RWPE1 (cell line): Measurements from ENCODE around the gene TSPAN18.

Experiments used
- CTCF ChIA-PET: fragments of 350-600 bp; sonication (Branson Sonifier 250); formaldehyde crosslinking; extraction: SDS; loops from one replicate; lab custom pipeline; 2021; lab: Yijun Ruan, JAX
- POLR2A ChIA-PET: fragments of 400-600 bp; formaldehyde crosslinking; extraction: SDS; loops from one replicate; lab custom pipeline; 2020; ENCODE audit warnings: antibody characterized with exemption; ENCODE audit not compliant: low non-redundant PET; lab: Yijun Ruan, JAX
- DNase-seq: peaks from one replicate; pipeline ENCODE4 v3.0.0; 2012; ENCODE audit warnings: low spot score
- H3K27ac ChIP-seq: fragments of 450-650 bp; 2 replicates; pipeline ENCODE4 v1.5.1; 2017
- CTCF ChIP-seq: fragments of 450-650 bp; conservative IDR thresholded peaks from 2 replicates; pipeline ENCODE4 v1.5.1; 2017; ENCODE audit warnings: low read depth, mild to moderate bottlenecking

TSPAN18 gene

GRCh38 chr11:44889266-44889665 is 162.5 kb downstream of the TSPAN18 start:
- TF ChIP-seq CTCF, result no peak
- no peak for DNase-seq
- CTCF ChIA-PET, result no interaction called here
- H3K27ac ChIP-seq, result no peak overlapping the region
- POLR2A ChIA-PET, result no interaction called here

- H3K27ac ChIP-seq, result no peak overlapping the region
- no peak for DNase-seq
- CTCF ChIA-PET, result no interaction called here
- no peak for TF ChIP-seq CTCF
- POLR2A ChIA-PET, result no interaction called here
Observed at GRCh38 chr11:44892843-44893242, 166.1 kb downstream of the TSPAN18 start.

DNA sequence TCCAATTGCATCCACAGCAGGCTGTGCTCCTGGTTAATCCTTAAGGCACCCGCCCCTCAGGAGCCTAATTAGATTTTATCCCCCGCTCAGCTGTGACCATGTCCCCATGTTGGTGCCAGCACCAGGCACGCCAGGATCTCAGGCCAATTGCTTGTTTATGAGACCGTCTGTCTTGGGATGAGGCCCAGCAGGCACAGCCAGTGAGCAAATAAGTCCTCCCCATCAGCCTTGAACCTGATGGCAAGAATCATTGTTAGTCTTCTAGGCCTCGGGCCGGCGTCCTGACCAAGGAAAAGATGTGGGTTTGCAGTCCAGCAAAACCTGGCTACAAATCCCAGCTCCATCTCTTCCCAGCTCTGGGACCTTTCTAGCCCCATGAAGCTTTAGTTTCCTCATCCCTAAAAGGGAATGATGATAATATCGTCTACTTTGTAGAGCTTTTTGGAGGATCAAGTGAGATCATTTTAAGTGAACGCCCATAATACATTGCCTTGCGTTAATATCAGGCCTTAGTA is 166.6 kb downstream of the TSPAN18 start:
- no peak for DNase-seq
- no peak for TF ChIP-seq CTCF
- POLR2A ChIA-PET, result no interaction called here
- H3K27ac ChIP-seq, result no peak overlapping the region
- CTCF ChIA-PET, result interaction anchor here (0.6 kb wide), 2 partner anchors 57 to 879 kb away, joined by 3 to 5 read pairs; no protein-coding TSS in a partner anchor

DNA sequence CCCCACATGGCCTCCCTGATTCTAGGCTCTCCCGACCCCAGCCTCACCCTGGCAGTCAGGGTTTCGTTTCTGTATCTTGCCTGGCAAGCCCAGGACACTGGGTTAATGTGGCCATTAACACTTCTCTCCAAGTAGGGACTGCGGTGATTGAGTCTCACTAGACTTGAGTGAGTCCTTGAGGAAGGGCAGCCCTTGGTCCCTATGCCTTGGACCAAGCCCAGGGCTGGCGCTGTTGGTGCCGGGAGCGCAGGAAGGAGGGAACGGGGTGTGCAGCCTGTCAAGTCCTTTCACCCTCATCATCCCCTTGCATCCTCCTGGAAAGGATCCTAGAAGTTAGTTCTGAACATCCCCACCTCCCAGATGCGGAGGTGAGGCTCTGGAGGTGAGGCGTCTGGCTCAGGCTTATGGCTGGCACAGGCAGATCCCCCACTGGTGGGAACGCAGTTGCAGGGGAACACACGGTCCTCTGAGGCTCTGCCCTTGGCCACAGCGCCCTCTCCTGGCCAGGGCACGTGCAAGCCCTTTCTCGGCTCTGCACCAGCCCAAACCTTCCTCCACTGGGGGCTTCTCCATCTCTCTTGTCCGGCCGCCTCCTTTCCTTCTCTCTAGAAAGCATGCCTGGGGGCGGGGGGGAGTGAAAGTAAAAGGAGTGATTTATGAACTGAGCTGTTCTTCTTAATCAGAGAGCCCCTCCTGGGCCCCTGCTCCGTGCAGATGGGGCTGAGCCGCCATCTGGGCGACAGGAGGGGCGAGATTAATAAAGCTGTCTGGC is 167.3 kb downstream of the TSPAN18 start:
- TF ChIP-seq CTCF, result peak; percentile 52
- POLR2A ChIA-PET, result interaction anchor here (0.5 kb wide), 1 partner anchor 51 kb away, joined by 5 read pairs; no protein-coding TSS in a partner anchor
- CTCF ChIA-PET, result interaction anchor here (0.6 to 1.6 kb wide), 8 partner anchors 18 to 893 kb away, joined by 3 to 7 read pairs (median 4); no protein-coding TSS in a partner anchor
- DNase-seq, result peak; percentile 55
- no peak overlapping the region for H3K27ac ChIP-seq

DNA sequence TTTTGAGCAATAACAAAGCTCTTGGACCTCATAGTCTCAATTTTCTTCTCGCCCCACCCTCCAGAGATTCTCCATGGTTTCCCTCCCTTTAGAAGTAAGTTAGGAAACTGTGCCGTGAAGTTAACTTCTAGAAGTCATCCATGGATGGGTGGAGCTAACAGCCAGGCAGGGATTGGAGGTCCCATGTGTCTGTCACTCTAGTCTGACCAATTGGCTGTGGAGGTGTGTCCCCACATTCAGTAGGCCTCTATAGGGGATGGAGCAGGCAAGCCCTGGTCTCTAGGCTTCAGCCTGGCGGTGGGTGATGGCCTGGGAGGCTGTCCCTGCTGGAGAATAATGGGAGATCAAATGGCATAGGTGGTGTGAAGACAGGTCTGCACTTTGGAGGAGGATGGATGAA is 173.2 kb downstream of the TSPAN18 start:
- TF ChIP-seq CTCF, result no peak
- POLR2A ChIA-PET, result interaction anchor here (0.7 kb wide), 1 partner anchor 288 kb away, joined by 8 read pairs; no protein-coding TSS in a partner anchor

DNA sequence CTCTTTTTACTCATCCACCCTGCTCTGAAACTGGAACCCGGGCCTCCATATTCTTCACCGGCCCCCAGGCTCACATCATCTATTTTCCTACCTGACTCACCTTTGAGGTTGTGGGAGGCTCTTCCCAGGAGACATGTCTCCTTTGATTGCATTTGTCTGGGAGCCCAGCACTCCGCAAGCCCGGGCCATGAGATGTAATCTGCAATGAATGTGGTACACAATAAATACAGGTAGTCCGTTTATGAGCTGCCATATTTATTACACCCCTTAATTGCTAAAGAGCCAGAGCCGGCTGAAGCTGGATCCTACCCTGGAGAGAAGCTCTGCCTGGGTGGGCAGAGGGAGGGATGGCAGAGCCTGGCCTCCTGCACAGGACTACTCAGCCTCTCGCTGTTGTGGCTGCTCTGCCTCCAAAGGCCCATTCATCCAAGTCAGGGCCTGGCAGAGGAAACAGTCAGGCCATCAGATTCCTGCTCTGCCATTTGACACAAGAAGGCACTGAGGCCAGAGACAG is 174.4 kb downstream of the TSPAN18 start:
- DNase-seq, result no peak
- ChIA-PET POLR2A (no interaction called here), CTCF (interaction anchor here (0.6 to 1.0 kb wide), 2 partner anchors 10 to 127 kb away, joined by 3 read pairs; no protein-coding TSS in a partner anchor)
- TF ChIP-seq CTCF, result no peak
- no peak overlapping the region for H3K27ac ChIP-seq

More for the DNA sequence above, 173.2 kb downstream of the TSPAN18 start:
- CTCF ChIA-PET, result interaction anchor here (0.6 to 0.7 kb wide), 2 partner anchors 174 to 372 kb away, joined by 4 read pairs; no protein-coding TSS in a partner anchor
- no peak overlapping the region for H3K27ac ChIP-seq
- peak; percentile 71 for DNase-seq
